SK-N-SH (cell line): ENCODE data around the gene UQCR10.

Experiments
- CTCF ChIP-seq: fragments of 200-600 bp; sonication (generic); IDR thresholded peaks from 2 replicates; pipeline ENCODE4 v1.6.1; 2017; ENCODE audit warnings: antibody characterized with exemption, mild to moderate bottlenecking, moderate library complexity
- GATA2 ChIP-seq: sonication (generic); formaldehyde crosslinking; IDR thresholded peaks from 2 replicates; pipeline ENCODE4 v1.5.0; 2020; ENCODE audit warnings: mild to moderate bottlenecking, missing genetic modification reagents
- MAX ChIP-seq: IDR thresholded peaks from 2 replicates; pipeline ENCODE4 v1.4.0; 2012; ENCODE audit warnings: low read depth
- MXI1 ChIP-seq: IDR thresholded peaks from 2 replicates; pipeline ENCODE4 v1.6.1; 2012; ENCODE audit warnings: mild to moderate bottlenecking, low read depth, low read length, improper control_type of control experiment
- NFIC ChIP-seq: IDR thresholded peaks from 2 replicates; pipeline ENCODE4 v1.4.0; 2012; ENCODE audit warnings: borderline replicate concordance
- TAF1 ChIP-seq: IDR thresholded peaks from 2 replicates; pipeline ENCODE4 v1.6.1; 2012; ENCODE audit warnings: low read depth, mild to moderate bottlenecking, low read length, moderate library complexity, borderline replicate concordance

- TF ChIP-seq MXI1, result no peak
- TF ChIP-seq TAF1, result no peak
- TF ChIP-seq NFIC, result no peak
- no peak for TF ChIP-seq CTCF
- no peak for TF ChIP-seq MAX
- no peak for TF ChIP-seq GATA2 (CRISPR knock-in tag)
Observed at GRCh38 chr22:29788339-29789279, 21.4 kb downstream of the UQCR10 start.
